HepG2 (cell line): ENCODE results near the gene NRG2. TPM values are rescaled to one million over a fixed set of nuclear protein-coding genes. Genes with fewer than 3 reads are reported as not detected.

Experiments used
- ATAC-seq: fragments of 200-7000 bp; cut with Tn5 transposase; 3 replicates; pipeline ENCODE4 v1.9.1; 2020; ENCODE audit warnings: mild to moderate bottlenecking, moderate library complexity
- BruUV-seq: library from RNA; stranded (reverse); fragments of 400-500 nt; replicated peaks from 2 replicates; lab custom pipeline; 2021; lab: Mats Ljungman, UMichigan
- CTCF ChIA-PET: fragments of 300-600 bp; formaldehyde crosslinking; extraction: SDS; loops from one replicate; lab custom pipeline; 2021; ENCODE audit warnings: low total read pairs, inconsistent platforms, low intra/inter-chr PET ratio; lab: Yijun Ruan, JAX
- POLR2A ChIA-PET: fragments of 350-600 bp; sonication (Branson Sonifier 250); formaldehyde crosslinking; loops from one replicate; lab custom pipeline; 2020; ENCODE audit warnings: antibody characterized with exemption, inconsistent platforms; lab: Yijun Ruan, JAX
- DNase-seq: peaks from one replicate; pipeline ENCODE4 v3.0.0-alpha.2; 2015; ENCODE audit warnings: low spot score
- FAIRE-seq: peaks from 3 replicates; lab custom pipeline; 2011; peaks lifted over from hg19 to GRCh38; lab: Jason Lieb, UNC
- H2AFZ ChIP-seq: one replicate; pipeline ENCODE4 v1.6.1; 2011; ENCODE audit warnings: low read length, inconsistent platforms
- H3K27ac ChIP-seq: fragments of 300-600 bp; 3 replicates; pipeline ENCODE4 v1.8.0; 2011; ENCODE audit warnings: mixed run types, mild to moderate bottlenecking, mixed read lengths, low read length, inconsistent platforms; ENCODE audit not compliant: insufficient read depth; ENCODE audit errors: extremely low read length
- H3K27me3 ChIP-seq, 2 experiments: fragments of 200-600 bp in 1 of 2; 2 replicates in 1 of 2; 3 replicates in 1 of 2; pipeline versions ENCODE4 v1.6.0 to v1.8.0; 2011; ENCODE audit warnings: low read length in 2 of 2, mild to moderate bottlenecking in 2 of 2, moderate library complexity in 2 of 2, inconsistent platforms in 1 of 2; ENCODE audit not compliant: insufficient read depth in 2 of 2, control insufficient read depth in 1 of 2
- H3K36me3 ChIP-seq, 2 experiments: fragments of 200-600 bp in 1 of 2; replicated peaks in 1 of 2; 2 replicates in 1 of 2; 3 replicates in 1 of 2; pipeline versions ENCODE4 v1.5.1 to v1.8.0; 2011; ENCODE audit warnings: low read length in 2 of 2, inconsistent platforms in 1 of 2; ENCODE audit not compliant: insufficient read depth in 2 of 2, control insufficient read depth in 1 of 2
- H3K4me1 ChIP-seq: 2 replicates; pipeline ENCODE4 v1.5.1; 2012; ENCODE audit warnings: low read length, inconsistent platforms; ENCODE audit not compliant: insufficient read depth
- H3K4me2 ChIP-seq: 2 replicates; pipeline ENCODE4 v1.6.0; 2011; ENCODE audit warnings: low read depth, low read length, inconsistent platforms
- H3K4me3 ChIP-seq, 3 experiments: fragments of 200-600 bp in 1 of 3; sonication (generic), shearing (Covaris generic) in 1 of 3; replicated peaks in 1 of 3; 2 replicates each; pipeline ENCODE4 v1.5.1; 2011 to 2016; ENCODE audit warnings: low read length in 3 of 3, inconsistent platforms in 2 of 3, low read depth in 2 of 3, mild to moderate bottlenecking in 2 of 3, control low read depth in 1 of 3, mixed read lengths in 1 of 3; ENCODE audit not compliant: insufficient read depth in 1 of 3
- H3K79me2 ChIP-seq: one replicate; pipeline ENCODE4 v1.6.1; 2011; ENCODE audit warnings: low read length, inconsistent platforms; ENCODE audit not compliant: insufficient read depth
- H3K9ac ChIP-seq: 2 replicates; pipeline ENCODE4 v1.6.0; 2011; ENCODE audit warnings: mild to moderate bottlenecking, low read depth, low read length, inconsistent platforms; ENCODE audit not compliant: insufficient read depth
- H3K9me3 ChIP-seq: 2 replicates; pipeline ENCODE4 v1.5.1; 2012; ENCODE audit warnings: mild to moderate bottlenecking, low read length
- H4K20me1 ChIP-seq: 2 replicates; pipeline ENCODE4 v1.6.0; 2011; ENCODE audit warnings: inconsistent platforms, mild to moderate bottlenecking, low read length, moderate library complexity; ENCODE audit not compliant: insufficient read depth
- BRD4 ChIP-seq: sonication (generic); formaldehyde crosslinking; IDR thresholded peaks from 2 replicates; pipeline ENCODE4 v1.4.0; 2020; ENCODE audit warnings: missing genetic modification reagents
- HNF4A ChIP-seq: sonication (generic); formaldehyde crosslinking; IDR thresholded peaks from 2 replicates; pipeline ENCODE4 v1.4.0; 2020; ENCODE audit warnings: missing genetic modification reagents
- HOXA3 ChIP-seq: sonication (generic); formaldehyde crosslinking; IDR thresholded peaks from 2 replicates; pipeline ENCODE4 v1.5.0; 2020; ENCODE audit warnings: missing genetic modification reagents
- KDM5A ChIP-seq: fragments of 200-600 bp; sonication (generic); IDR thresholded peaks from 2 replicates; pipeline ENCODE4 v1.7.0; 2018; ENCODE audit warnings: antibody characterized with exemption, mild to moderate bottlenecking, low read length, borderline replicate concordance
- KMT2B ChIP-seq: IDR thresholded peaks from 2 replicates; pipeline ENCODE4 v1.6.1; 2016; ENCODE audit warnings: missing genetic modification reagents, missing compliant biosample characterization
- NAIF1 ChIP-seq: sonication (generic); formaldehyde crosslinking; IDR thresholded peaks from 2 replicates; pipeline ENCODE4 v1.5.0; 2020; ENCODE audit warnings: mild to moderate bottlenecking, missing genetic modification reagents, borderline replicate concordance
- NR2F2 ChIP-seq: IDR thresholded peaks from 2 replicates; pipeline ENCODE4 v1.6.1; 2012; ENCODE audit warnings: low read depth, inconsistent platforms, borderline replicate concordance
- NR3C1 ChIP-seq: sonication (generic); formaldehyde crosslinking; IDR thresholded peaks from 2 replicates; pipeline ENCODE4 v1.4.0; 2020; ENCODE audit warnings: missing genetic modification reagents
- PHF20 ChIP-seq: sonication (generic); formaldehyde crosslinking; IDR thresholded peaks from 2 replicates; pipeline ENCODE4 v1.5.0; 2020; ENCODE audit warnings: mild to moderate bottlenecking, missing genetic modification reagents
- SALL1 ChIP-seq: sonication (generic); formaldehyde crosslinking; IDR thresholded peaks from 2 replicates; pipeline ENCODE4 v1.8.0; 2022; ENCODE audit warnings: mild to moderate bottlenecking, missing genetic modification reagents
- TMF1 ChIP-seq: sonication (generic); formaldehyde crosslinking; IDR thresholded peaks from 2 replicates; pipeline ENCODE4 v1.8.1; 2022; ENCODE audit warnings: low read depth, missing genetic modification reagents
- ZMYM3 ChIP-seq: sonication (generic); formaldehyde crosslinking; IDR thresholded peaks from 2 replicates; pipeline ENCODE4 v1.5.1; 2020; ENCODE audit warnings: mild to moderate bottlenecking, missing genetic modification reagents
- ZNF333 ChIP-seq: sonication (generic); formaldehyde crosslinking; IDR thresholded peaks from 2 replicates; pipeline ENCODE4 v1.4.0; 2020; ENCODE audit warnings: mild to moderate bottlenecking, missing genetic modification reagents, borderline replicate concordance
- ZNF33A ChIP-seq: sonication (generic); formaldehyde crosslinking; IDR thresholded peaks from 2 replicates; pipeline ENCODE4 v1.5.1; 2020; ENCODE audit warnings: missing genetic modification reagents, mild to moderate bottlenecking, moderate library complexity, borderline replicate concordance
- ZNF550 ChIP-seq: sonication (generic); formaldehyde crosslinking; IDR thresholded peaks from 2 replicates; pipeline ENCODE4 v1.4.0; 2020; ENCODE audit warnings: mild to moderate bottlenecking, missing genetic modification reagents, borderline replicate concordance
- ZNF672 ChIP-seq: sonication (generic); formaldehyde crosslinking; IDR thresholded peaks from 2 replicates; pipeline ENCODE4 v1.8.1; 2022; ENCODE audit warnings: missing genetic modification reagents
- ZNF879 ChIP-seq: sonication (generic); formaldehyde crosslinking; IDR thresholded peaks from 2 replicates; pipeline ENCODE4 v1.8.1; 2023; ENCODE audit warnings: missing genetic modification reagents
- WGBS: methylation state at CpG from one replicate; pipeline ENCODE4 v1.1.6; 2017; ENCODE audit warnings: low lambda C conversion rate; 5-methylcytosine and 5-hydroxymethylcytosine counted together
- in situ Hi-C: cut with HindIII; loops from 2 replicates; pipeline ENCODE4 v1.10.0; 2017; ENCODE audit warnings: low pct_unique_long_range_greater_than_20kb; ENCODE audit not compliant: extremely low pct_ligation_motif_present
- intact Hi-C: fragments of 100-400 bp; cut with micrococcal nuclease; formaldehyde crosslinking; loops from one replicate; pipeline ENCODE4 v1.10.0; 2022; ENCODE audit not compliant: unreplicated experiment
- polyA plus RNA-seq, 8 experiments: library from polyadenylated mRNA; depleted of rRNA in 3 of 8; stranded (reverse) in 7 of 8; unstranded in 1 of 8; fragments of >200 nt; fragmentation: Illumina TruSeq in 4 of 8; extraction: Trizol in 4 of 8; gene quantifications; 2 replicates each; pipeline versions ENCODE4 v1.2.1 to v1.2.3, GENCODE V29; 2011 to 2016; ENCODE audit warnings: low read depth in 4 of 8, missing spikeins in 1 of 8, mixed read lengths in 1 of 8; ENCODE audit not compliant: insufficient read depth in 1 of 8
- total RNA-seq, 5 experiments: library from RNA; depleted of rRNA; stranded (reverse); fragments of >200 nt; fragmentation: Illumina TruSeq; extraction: Trizol; gene quantifications; 2 replicates each; pipeline ENCODE4 v1.2.3, GENCODE V29; 2016; ENCODE audit warnings: low read depth in 1 of 5
- TF ChIP-seq, protein P1 (sequence below): sonication (generic); formaldehyde crosslinking; IDR thresholded peaks from 2 replicates; pipeline ENCODE4 v1.9.0; 2021; ENCODE audit warnings: missing genetic modification reagents, mild to moderate bottlenecking, borderline replicate concordance
- TF ChIP-seq, protein P2 (sequence below): sonication (generic); formaldehyde crosslinking; IDR thresholded peaks from 2 replicates; pipeline ENCODE4 v1.5.1; 2020; ENCODE audit warnings: missing genetic modification reagents, mild to moderate bottlenecking, borderline replicate concordance

NRG2 gene
- total and polyA plus RNA-seq, 2 of the 13 experiments (the other 11 are each of a cell fraction or from before 2014, with no cell fraction given): not detected

DNA sequence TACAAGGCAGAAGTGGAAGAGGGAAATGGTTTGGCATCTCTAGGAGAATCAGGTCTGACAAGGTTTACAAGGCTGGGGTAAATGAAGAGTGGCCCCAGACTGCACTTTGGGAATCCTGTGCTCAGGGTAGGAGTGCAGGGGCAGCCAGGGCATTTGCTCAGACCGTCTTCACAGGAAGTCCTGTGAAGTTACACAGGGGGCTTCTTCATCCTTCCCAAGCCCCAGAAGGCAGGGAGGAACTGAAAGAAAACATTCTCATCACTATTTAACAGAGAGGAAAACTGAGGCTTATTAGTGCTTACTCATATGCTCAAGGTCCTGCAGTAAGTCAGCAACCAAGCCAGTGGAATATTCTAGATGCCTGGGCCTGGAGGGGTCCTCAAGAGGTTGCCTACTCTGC, 80.7 kb downstream of the NRG2 start:
- Histone ChIP-seq H2AFZ (no peak overlapping the region), H3K79me2 (no peaks in the 10 kb centered on the region), H3K36me3 (no peaks in the 10 kb centered on the region), H3K4me1 (no peaks in the 10 kb centered on the region), H3K4me3 (no peak overlapping the region), H4K20me1 (no peaks in the 10 kb centered on the region), H3K27me3 (peaks cover 2 to 25% of the 10 kb centered on the region in 2 experiments; a peak in 4 of 5 replicates), H3K9me3 (no peaks in the 10 kb centered on the region), H3K27ac (no peak overlapping the region), H3K9ac (no peak overlapping the region), H3K4me2 (no peak overlapping the region)
- DNase-seq: no peak
- whole genome bisulfite sequencing: 0% methylated on average over 1 of the region's 1 CpG
- ATAC-seq: no peak
- no TSS peak for BruUV-seq
- FAIRE-seq: no peak
- TF ChIP-seq ZMYM3: no peak
- no peak for TF ChIP-seq HNF4A (CRISPR knock-in tag)
- TF ChIP-seq SALL1 (CRISPR knock-in tag): no peak
- TF ChIP-seq ZNF33A: no peak
- TF ChIP-seq ZNF550 (CRISPR knock-in tag): no peak
- TF ChIP-seq KMT2B (CRISPR knock-in tag): no peak
- no peak for TF ChIP-seq BRD4 (CRISPR knock-in tag)
- no peak for TF ChIP-seq HOXA3 (CRISPR knock-in tag)
- no peak for TF ChIP-seq PHF20 (CRISPR knock-in tag)
- ChIA-PET CTCF (no interaction called here), POLR2A (no interaction called here)
- in situ Hi-C loops (loop anchor here (25.0 kb wide), 1 partner anchor 325 kb away; the partner anchor contains the start of gene CXXC5), intact Hi-C loops (loop anchor here (10.0 kb wide), 1 partner anchor 98 kb away; no protein-coding TSS in a partner anchor)

DNA sequence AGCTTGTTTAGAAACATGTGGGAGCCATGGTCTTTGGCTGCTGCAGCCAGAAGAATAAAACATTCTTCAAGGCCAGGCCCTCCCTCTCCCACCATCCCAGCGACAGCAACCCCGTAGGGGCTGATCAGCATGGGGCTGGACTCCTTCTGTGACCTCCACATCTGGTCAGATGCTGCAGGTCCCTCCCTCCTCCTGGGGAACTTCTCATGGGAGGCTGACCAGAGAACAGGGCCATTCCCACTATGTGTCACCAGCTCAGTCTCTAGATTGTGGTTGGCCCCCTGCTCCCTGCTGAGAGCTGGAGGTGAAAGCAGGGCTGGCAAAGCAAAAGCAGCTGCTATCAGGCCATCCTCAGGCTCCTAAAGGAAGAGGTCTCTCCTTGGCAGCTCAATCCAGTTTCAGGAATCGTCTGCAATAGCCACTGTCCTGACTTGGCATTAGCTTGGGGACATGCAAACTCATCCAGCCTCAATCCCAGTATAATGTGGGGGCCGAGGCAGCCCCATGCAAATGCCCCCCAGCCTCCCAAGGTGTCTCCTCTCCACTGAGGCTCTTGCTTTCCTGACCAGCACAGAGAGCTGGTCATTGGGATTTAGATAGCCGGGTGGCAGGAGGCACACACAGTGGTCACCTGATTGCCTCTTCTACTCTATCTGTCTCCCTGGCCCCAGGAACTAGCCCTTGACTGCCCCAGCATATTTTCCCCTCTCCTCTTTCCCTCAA, 81.5 kb downstream of the NRG2 start:
- 0% methylated on average over 3 of the region's 5 CpGs for WGBS
- H3K9me3 ChIP-seq: no peaks in the 10 kb centered on the region
- H3K4me3 ChIP-seq: no peak overlapping the region
- intact Hi-C loops: loop anchor here (10.0 kb wide), 1 partner anchor 97 kb away; no protein-coding TSS in a partner anchor
- ChIA-PET CTCF (no interaction called here), POLR2A (no interaction called here)
- H3K36me3 ChIP-seq: no peaks in the 10 kb centered on the region
- DNase-seq (no peak), FAIRE-seq (no peak), ATAC-seq (no peak)
- no peak overlapping the region for H2AFZ ChIP-seq
- BruUV-seq: no TSS peak
- in situ Hi-C loops: loop anchor here (25.0 kb wide), 1 partner anchor 324 kb away; the partner anchor contains the start of gene CXXC5
- no peak overlapping the region for H3K4me2 ChIP-seq
- H4K20me1 ChIP-seq: no peaks in the 10 kb centered on the region
- H3K79me2 ChIP-seq: no peaks in the 10 kb centered on the region
- no peak overlapping the region for H3K27ac ChIP-seq
- peaks cover 2 to 20% of the 10 kb centered on the region in 2 experiments for H3K27me3 ChIP-seq
- no peak overlapping the region for H3K9ac ChIP-seq
- no peaks in the 10 kb centered on the region for H3K4me1 ChIP-seq
- TF ChIP-seq TMF1 (CRISPR knock-in tag) (no peak), NR2F2 (no peak), ZNF333 (CRISPR knock-in tag) (no peak), NR3C1 (CRISPR knock-in tag) (no peak), KDM5A (no peak), NAIF1 (CRISPR knock-in tag) (no peak), ZNF879 (CRISPR knock-in tag) (no peak), ZNF672 (CRISPR knock-in tag) (no peak)
- TF ChIP-seq, protein P1, sequence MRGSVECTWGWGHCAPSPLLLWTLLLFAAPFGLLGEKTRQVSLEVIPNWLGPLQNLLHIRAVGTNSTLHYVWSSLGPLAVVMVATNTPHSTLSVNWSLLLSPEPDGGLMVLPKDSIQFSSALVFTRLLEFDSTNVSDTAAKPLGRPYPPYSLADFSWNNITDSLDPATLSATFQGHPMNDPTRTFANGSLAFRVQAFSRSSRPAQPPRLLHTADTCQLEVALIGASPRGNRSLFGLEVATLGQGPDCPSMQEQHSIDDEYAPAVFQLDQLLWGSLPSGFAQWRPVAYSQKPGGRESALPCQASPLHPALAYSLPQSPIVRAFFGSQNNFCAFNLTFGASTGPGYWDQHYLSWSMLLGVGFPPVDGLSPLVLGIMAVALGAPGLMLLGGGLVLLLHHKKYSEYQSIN (CRISPR knock-in tag): no peak
- TF ChIP-seq, protein P2, sequence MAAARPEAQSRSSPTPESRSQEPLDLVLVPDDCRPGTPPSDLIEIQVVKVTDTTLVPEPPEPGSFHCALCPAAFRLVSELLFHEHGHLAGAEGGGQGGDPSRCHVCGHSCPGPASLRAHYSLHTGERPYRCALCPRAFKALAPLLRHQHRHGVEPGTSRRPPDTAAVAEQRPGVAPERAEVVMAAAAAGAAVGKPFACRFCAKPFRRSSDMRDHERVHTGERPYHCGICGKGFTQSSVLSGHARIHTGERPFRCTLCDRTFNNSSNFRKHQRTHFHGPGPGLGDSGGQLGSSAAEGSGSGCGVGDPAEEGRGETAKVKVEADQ (CRISPR knock-in tag): no peak
